ENCODE results near the gene CMIP.

The CMIP gene

DNA sequence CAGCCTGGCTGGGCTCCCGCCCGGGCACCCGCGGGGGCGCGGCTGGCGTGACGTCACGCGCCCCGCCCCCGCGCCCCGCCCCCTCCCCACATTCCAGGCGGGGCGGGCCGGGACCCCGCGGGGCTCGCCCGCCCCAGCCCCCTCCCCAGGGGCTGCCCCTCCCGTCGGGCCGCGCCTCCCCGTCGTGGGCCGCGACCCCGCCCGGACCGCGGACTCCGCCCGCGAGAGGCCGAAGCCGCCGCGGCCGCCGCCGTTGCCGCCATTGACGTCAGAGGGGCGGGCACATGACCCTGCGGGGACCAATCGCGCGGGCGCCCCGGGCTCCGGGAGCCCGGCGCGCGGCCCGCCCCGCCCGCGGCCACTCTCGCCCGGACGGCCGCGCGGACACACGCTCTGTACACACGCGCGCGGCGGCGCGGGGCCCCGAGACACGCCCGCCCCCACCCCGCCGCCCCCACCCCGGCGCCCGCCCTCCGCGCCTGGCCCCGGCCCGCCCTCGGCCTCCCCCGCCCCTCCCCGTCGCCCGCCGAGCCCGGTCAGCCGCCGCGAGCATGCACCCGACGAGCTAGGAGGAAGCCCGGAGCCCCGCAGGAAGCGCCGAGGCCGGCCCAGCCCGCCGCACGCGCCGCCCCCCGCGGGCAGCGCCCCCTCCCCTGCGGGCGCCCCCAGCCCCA, at the start of gene CMIP:
Gene CMIP, plus strand, starts transcription at position 361 of the 674 bp plus-strand sequence.
- no peaks in the 10 kb centered on the region for H3K36me3 ChIP-seq (replicated peaks)
- peak; percentile 49 for DNase-seq
- H3K4me3 ChIP-seq (ENCODE audit: low read depth, low read length), result peak within 1 kb of the TSS; percentile 81
- H3K27me3 ChIP-seq (replicated peaks), result no peaks in the 10 kb centered on the region
- in situ Hi-C loops (cut with HindIII; ENCODE audit: low pct_ligation_motif_present, low sequenced_read_pairs), result no loop called here
- H3K27ac ChIP-seq, result peak within 1 kb of the TSS; percentile 68
- TF ChIP-seq, protein P1, sequence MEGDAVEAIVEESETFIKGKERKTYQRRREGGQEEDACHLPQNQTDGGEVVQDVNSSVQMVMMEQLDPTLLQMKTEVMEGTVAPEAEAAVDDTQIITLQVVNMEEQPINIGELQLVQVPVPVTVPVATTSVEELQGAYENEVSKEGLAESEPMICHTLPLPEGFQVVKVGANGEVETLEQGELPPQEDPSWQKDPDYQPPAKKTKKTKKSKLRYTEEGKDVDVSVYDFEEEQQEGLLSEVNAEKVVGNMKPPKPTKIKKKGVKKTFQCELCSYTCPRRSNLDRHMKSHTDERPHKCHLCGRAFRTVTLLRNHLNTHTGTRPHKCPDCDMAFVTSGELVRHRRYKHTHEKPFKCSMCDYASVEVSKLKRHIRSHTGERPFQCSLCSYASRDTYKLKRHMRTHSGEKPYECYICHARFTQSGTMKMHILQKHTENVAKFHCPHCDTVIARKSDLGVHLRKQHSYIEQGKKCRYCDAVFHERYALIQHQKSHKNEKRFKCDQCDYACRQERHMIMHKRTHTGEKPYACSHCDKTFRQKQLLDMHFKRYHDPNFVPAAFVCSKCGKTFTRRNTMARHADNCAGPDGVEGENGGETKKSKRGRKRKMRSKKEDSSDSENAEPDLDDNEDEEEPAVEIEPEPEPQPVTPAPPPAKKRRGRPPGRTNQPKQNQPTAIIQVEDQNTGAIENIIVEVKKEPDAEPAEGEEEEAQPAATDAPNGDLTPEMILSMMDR (IDR thresholded peaks at IDR 0.05; ENCODE audit: low read depth, low read length, missing control alignments), result no peak

DNA sequence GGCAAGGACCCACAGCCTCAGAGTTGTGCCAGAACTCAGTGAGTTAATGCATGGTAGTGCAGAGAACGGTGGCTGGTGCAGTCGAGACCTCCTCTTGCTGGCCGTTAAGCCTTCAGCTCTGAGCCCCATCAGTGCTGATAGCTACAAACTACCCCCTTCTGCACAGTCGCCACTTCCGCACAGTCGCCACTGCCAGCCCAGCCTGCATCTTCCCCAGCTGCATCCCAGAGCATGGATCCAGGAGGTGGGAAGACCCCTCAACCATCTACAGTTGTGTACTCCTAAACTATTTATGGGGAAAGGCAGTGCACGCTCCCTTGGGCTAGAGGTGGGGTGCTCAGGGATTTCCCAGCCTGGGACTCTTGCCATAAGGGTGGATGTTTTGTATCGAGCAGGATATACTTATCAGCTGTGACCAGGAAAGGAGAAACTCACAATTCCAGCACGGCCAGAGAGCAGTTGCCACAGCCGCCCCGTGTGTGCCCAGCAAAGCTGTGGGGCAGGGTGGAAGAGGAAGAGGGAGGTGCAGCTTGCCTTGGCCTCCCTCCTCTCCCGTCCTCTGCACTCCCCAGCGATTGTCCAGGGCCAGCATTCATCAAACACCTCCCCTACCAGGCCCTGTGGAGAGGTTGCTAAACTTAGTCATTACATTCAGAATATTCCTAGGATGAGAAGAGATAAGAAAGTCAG, 49.5 kb upstream of the CMIP start:
- H3K27ac ChIP-seq, result no peak overlapping the region
- H3K4me3 ChIP-seq (ENCODE audit: low read depth, low read length), result no peak overlapping the region
- TF ChIP-seq, protein P1 (IDR thresholded peaks at IDR 0.05; ENCODE audit: low read depth, low read length, missing control alignments), result no peak
- no peaks in the 10 kb centered on the region for H3K27me3 ChIP-seq (replicated peaks)
- peaks cover 5% of the 10 kb centered on the region for H3K36me3 ChIP-seq (replicated peaks)
- no peak for DNase-seq
- in situ Hi-C loops (cut with HindIII; ENCODE audit: low pct_ligation_motif_present, low sequenced_read_pairs), result no loop called here

DNA sequence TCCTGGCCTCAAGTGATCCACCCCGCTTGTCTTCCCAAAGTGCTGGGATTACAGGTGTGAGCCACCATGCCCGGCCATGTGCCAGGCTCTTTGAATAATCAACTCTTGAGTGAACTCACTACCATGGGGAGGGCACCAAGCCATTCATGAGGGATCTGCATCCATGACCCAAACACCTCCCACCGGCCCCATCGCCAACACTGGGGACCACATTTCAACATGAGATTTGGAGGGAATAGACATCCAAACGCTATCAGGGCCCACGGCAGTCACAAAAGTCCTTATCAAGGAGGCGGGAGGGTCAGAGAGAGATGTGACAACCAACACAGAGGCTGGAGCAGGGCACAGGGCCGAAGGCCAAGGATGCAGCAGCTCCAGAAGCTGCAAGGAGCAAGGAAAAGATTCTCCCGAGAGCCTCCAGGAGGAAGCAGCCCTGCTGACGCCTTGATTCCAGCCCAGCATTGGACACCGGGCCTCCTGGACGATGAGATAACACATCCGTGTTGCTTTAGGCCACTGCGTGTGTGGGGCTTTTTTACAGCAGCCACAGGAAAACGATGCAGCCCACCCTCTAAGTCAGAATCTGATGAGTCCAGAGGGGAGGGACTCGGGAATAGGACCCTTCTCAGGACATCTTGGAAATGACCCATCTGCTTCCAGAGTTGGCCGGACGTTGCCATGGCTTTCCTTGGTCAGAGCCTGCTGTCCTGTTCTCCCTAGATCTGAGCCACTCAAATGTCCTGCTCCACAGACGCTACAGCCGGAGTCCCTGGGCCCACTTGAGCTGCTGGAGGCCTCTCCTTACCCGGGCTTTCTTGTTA, 47.3 kb upstream of the CMIP start:
- Histone ChIP-seq H3K27ac (no peak overlapping the region), H3K4me3 (ENCODE audit: low read depth, low read length) (no peak overlapping the region), H3K27me3 (replicated peaks) (no peaks in the 10 kb centered on the region), H3K36me3 (replicated peaks) (no peaks in the 10 kb centered on the region)
- no peak for DNase-seq
- TF ChIP-seq, protein P1 (IDR thresholded peaks at IDR 0.05; ENCODE audit: low read depth, low read length, missing control alignments), result no peak
- in situ Hi-C loops (cut with HindIII; ENCODE audit: low pct_ligation_motif_present, low sequenced_read_pairs), result no loop called here

DNA sequence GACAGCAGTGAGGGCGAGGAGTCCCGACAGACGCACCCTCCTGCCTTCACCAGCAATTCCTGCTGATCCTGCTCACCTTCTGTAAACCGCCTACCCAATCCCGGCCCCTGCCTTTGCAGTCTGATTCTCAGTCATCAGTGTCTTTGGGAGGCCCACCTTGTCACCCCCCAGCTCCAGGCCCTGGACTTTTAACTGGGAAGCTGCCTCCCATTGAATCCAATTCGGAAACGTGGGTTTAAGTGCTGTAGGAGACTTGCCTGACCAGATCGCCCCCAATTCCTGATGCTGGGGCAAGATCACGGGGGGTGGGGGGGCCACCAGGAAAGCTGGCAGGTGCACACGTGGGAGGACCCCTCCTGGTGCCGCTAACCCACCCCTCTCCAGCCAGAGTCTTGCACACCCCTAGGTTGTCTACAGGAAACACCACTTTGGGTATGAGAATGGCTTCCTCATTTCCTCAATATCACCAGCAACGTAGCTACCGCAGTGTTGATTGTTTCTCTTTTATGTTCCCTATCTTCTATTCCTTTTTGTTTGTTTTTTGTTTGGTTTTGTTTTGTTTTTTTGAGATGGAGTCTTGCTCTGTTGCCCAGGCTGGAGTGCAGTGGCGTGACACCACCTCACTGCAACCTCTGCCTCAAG, 46.6 kb upstream of the CMIP start:
- Histone ChIP-seq H3K36me3 (replicated peaks) (no peaks in the 10 kb centered on the region), H3K4me3 (ENCODE audit: low read depth, low read length) (no peak overlapping the region), H3K27me3 (replicated peaks) (no peaks in the 10 kb centered on the region), H3K27ac (no peak overlapping the region)
- in situ Hi-C loops (cut with HindIII; ENCODE audit: low pct_ligation_motif_present, low sequenced_read_pairs), result no loop called here
- TF ChIP-seq, protein P1 (IDR thresholded peaks at IDR 0.05; ENCODE audit: low read depth, low read length, missing control alignments), result no peak
- DNase-seq, result no peak

DNA sequence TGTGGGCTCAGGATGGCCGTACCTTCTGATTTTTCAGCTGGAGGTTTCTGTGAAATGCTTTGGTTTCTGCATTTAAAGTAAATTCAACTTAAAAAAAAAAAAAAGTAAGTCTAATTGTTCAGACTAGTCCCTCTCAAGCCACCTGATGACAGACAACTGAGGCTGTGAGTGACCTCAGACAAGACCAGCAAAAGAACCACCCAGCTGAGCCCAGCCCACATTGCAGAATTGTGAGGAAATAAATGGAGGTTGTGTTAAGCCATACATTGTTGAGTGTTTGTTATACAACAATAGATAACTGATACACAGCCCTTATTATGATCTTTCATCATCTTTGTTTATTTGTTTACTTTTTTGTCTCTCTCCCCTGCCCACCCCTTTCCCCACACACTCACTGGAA, 44.7 kb upstream of the CMIP start:
- TF ChIP-seq, protein P1 (IDR thresholded peaks at IDR 0.05; ENCODE audit: low read depth, low read length, missing control alignments), result no peak
- DNase-seq, result no peak
- Histone ChIP-seq H3K4me3 (ENCODE audit: low read depth, low read length) (no peak overlapping the region), H3K36me3 (replicated peaks) (no peaks in the 10 kb centered on the region), H3K27ac (no peak overlapping the region), H3K27me3 (replicated peaks) (no peaks in the 10 kb centered on the region)
- in situ Hi-C loops (cut with HindIII; ENCODE audit: low pct_ligation_motif_present, low sequenced_read_pairs), result no loop called here
